Brain microvascular endothelial cell (primary cell): Measurements from ENCODE around the gene HIC1.

Experiments used
- DNase-seq: peaks from one replicate; pipeline ENCODE4 v3.0.0-alpha.2; 2020
- H3K27ac ChIP-seq: fragments of 250-450 bp; sonication (Bioruptor Pico); 2 replicates; pipeline ENCODE4 v1.5.1; 2020; ENCODE audit warnings: mild to moderate bottlenecking, moderate library complexity
- H3K27me3 ChIP-seq: fragments of 250-450 bp; sonication (Bioruptor Pico); replicated peaks from 2 replicates; pipeline ENCODE4 v1.5.1; 2020; ENCODE audit warnings: mild to moderate bottlenecking
- H3K36me3 ChIP-seq: fragments of 250-450 bp; sonication (Bioruptor Pico); replicated peaks from 2 replicates; pipeline ENCODE4 v1.5.1; 2020; ENCODE audit warnings: mild to moderate bottlenecking
- H3K4me3 ChIP-seq: 2 replicates; pipeline ENCODE4 v1.5.1; 2011; ENCODE audit warnings: low read depth, mild to moderate bottlenecking, control low read depth, low read length, moderate library complexity
- CTCF ChIP-seq: IDR thresholded peaks from 2 replicates; pipeline ENCODE4 v1.5.1; 2011; ENCODE audit warnings: low read depth, mild to moderate bottlenecking, moderate library complexity, low read length, control low read depth, inconsistent platforms; ENCODE audit errors: missing control alignments
- in situ Hi-C: cut with HindIII; loops from 2 replicates; pipeline ENCODE4 v1.10.0; 2017; ENCODE audit warnings: low sequenced_read_pairs, low pct_ligation_motif_present

HIC1 gene

GRCh38 chr17:2051061-2051932 is 3.6 kb upstream of the HIC1 start:
- TF ChIP-seq CTCF = no peak
- in situ Hi-C loops = no loop called here
- Histone ChIP-seq H3K27me3 (no peaks in the 10 kb centered on the region), H3K4me3 (peak overlapping the region; percentile 49), H3K36me3 (peaks cover 2% of the 10 kb centered on the region), H3K27ac (no peak overlapping the region)
- no peak for DNase-seq

- in situ Hi-C loops = no loop called here
- Histone ChIP-seq H3K27ac (no peak overlapping the region), H3K27me3 (no peaks in the 10 kb centered on the region), H3K4me3 (no peak overlapping the region), H3K36me3 (peaks cover 9% of the 10 kb centered on the region)
- no peak for DNase-seq
- no peak for TF ChIP-seq CTCF
These were observed 2.9 kb upstream of the HIC1 start for GRCh38 chr17:2051933-2052559.

- in situ Hi-C loops = no loop called here
- peaks cover 25% of the 10 kb centered on the region for H3K36me3 ChIP-seq
- no peak for DNase-seq
- peak overlapping the region; percentile 70 for H3K4me3 ChIP-seq
- H3K27ac ChIP-seq = peak overlapping the region; percentile 88
- no peaks in the 10 kb centered on the region for H3K27me3 ChIP-seq
- TF ChIP-seq CTCF = peak; percentile 70
These were observed 1.3 kb upstream of the HIC1 start for GRCh38 chr17:2053380-2054261.

GRCh38 chr17:2054262-2054511 is 716 bp upstream of the HIC1 start:
- H3K27ac ChIP-seq = peak overlapping the region; percentile 88
- no peaks in the 10 kb centered on the region for H3K27me3 ChIP-seq
- no peak for DNase-seq
- H3K4me3 ChIP-seq = peak overlapping the region; percentile 70
- TF ChIP-seq CTCF = no peak
- in situ Hi-C loops = no loop called here
- H3K36me3 ChIP-seq = peaks cover 31% of the 10 kb centered on the region

GRCh38 chr17:2055292-2056205 is 646 bp downstream of the HIC1 start:
- no peak for TF ChIP-seq CTCF
- in situ Hi-C loops = no loop called here
- peak overlapping the region; percentile 70 for H3K4me3 ChIP-seq
- DNase-seq = no peak
- H3K27me3 ChIP-seq = no peaks in the 10 kb centered on the region
- peaks cover 44% of the 10 kb centered on the region for H3K36me3 ChIP-seq
- peak overlapping the region; percentile 88 for H3K27ac ChIP-seq
